Progenitor cell of endocrine pancreas (in vitro differentiated cells): ENCODE results near the gene ANKRD33. TPM values are rescaled to one million over a fixed set of nuclear protein-coding genes. Genes with fewer than 3 reads are reported as not detected.

Experiments used
- DNase-seq: peaks from one replicate; pipeline ENCODE4 v3.0.0; 2021; ENCODE audit warnings: low spot score; ENCODE audit not compliant: unreplicated experiment
- H3K27ac Mint-ChIP-seq: 2 replicates; pipeline ENCODE4 v1.8.0; 2021; ENCODE audit warnings: mild to moderate bottlenecking, moderate library complexity, mixed read lengths
- H3K27me3 Mint-ChIP-seq: 2 replicates; pipeline ENCODE4 v1.8.0; 2021; ENCODE audit warnings: mixed read lengths
- H3K36me3 Mint-ChIP-seq: 2 replicates; pipeline ENCODE4 v1.8.0; 2022; ENCODE audit warnings: mixed read lengths; ENCODE audit not compliant: insufficient read depth
- H3K4me1 Mint-ChIP-seq: 2 replicates; pipeline ENCODE4 v1.8.0; 2021; ENCODE audit warnings: low read depth, mixed read lengths
- H3K4me3 Mint-ChIP-seq: 2 replicates; pipeline ENCODE4 v1.8.0; 2021; ENCODE audit warnings: low read depth, mild to moderate bottlenecking, moderate library complexity, mixed read lengths
- H3K9me3 Mint-ChIP-seq: 2 replicates; pipeline ENCODE4 v1.8.0; 2021; ENCODE audit warnings: low read depth, mixed read lengths
- CTCF ChIP-seq: fragments of 200-600 bp; sonication (generic); IDR thresholded peaks from one replicate; pipeline ENCODE4 v1.5.0; 2021; ENCODE audit warnings: antibody characterized with exemption, mild to moderate bottlenecking; ENCODE audit not compliant: unreplicated experiment
- total RNA-seq: library from RNA; stranded (reverse); gene quantifications from 2 replicates; pipeline ENCODE4 v1.2.1, GENCODE V29; 2021

Gene ANKRD33
- total RNA-seq, 1 donor from 2014 or later = 0.14 TPM

- Mint-ChIP-seq H3K27me3 (peaks cover 69% of the 10 kb centered on the region), H3K9me3 (no peaks in the 10 kb centered on the region), H3K4me1 (peaks cover 21% of the 10 kb centered on the region), H3K27ac (peak overlapping the region; percentile 39), H3K36me3 (no peaks in the 10 kb centered on the region), H3K4me3 (peak overlapping the region; percentile 47)
- TF ChIP-seq CTCF = no peak
- no peak for DNase-seq
Measured at GRCh38 chr12:51869931-51870330, 18.0 kb upstream of the ANKRD33 start.

GRCh38 chr12:51870504-51870903 lies 17.4 kb upstream of the ANKRD33 start:
- Mint-ChIP-seq H3K36me3 (no peaks in the 10 kb centered on the region), H3K27me3 (peaks cover 69% of the 10 kb centered on the region), H3K4me3 (peak overlapping the region; percentile 0), H3K9me3 (no peaks in the 10 kb centered on the region), H3K4me1 (peaks cover 19% of the 10 kb centered on the region), H3K27ac (peak overlapping the region; percentile 39)
- TF ChIP-seq CTCF = no peak
- no peak for DNase-seq

- no peaks in the 10 kb centered on the region for H3K9me3 Mint-ChIP-seq
- no peak for DNase-seq
- peaks cover 66% of the 10 kb centered on the region for H3K27me3 Mint-ChIP-seq
- H3K36me3 Mint-ChIP-seq = no peaks in the 10 kb centered on the region
- no peak overlapping the region for H3K4me3 Mint-ChIP-seq
- peaks cover 19% of the 10 kb centered on the region for H3K4me1 Mint-ChIP-seq
- no peak overlapping the region for H3K27ac Mint-ChIP-seq
- TF ChIP-seq CTCF = no peak
Measured at GRCh38 chr12:51871126-51871525, 16.8 kb upstream of the ANKRD33 start.

GRCh38 chr12:51871918-51872688 lies 15.8 kb upstream of the ANKRD33 start:
- no peak overlapping the region for H3K4me3 Mint-ChIP-seq
- no peak for DNase-seq
- H3K27ac Mint-ChIP-seq = no peak overlapping the region
- peaks cover 61% of the 10 kb centered on the region for H3K27me3 Mint-ChIP-seq
- TF ChIP-seq CTCF = no peak
- no peaks in the 10 kb centered on the region for H3K36me3 Mint-ChIP-seq
- peaks cover 17% of the 10 kb centered on the region for H3K4me1 Mint-ChIP-seq
- H3K9me3 Mint-ChIP-seq = no peaks in the 10 kb centered on the region

- no peak for DNase-seq
- Mint-ChIP-seq H3K36me3 (no peaks in the 10 kb centered on the region), H3K27ac (no peak overlapping the region), H3K4me1 (peaks cover 17% of the 10 kb centered on the region), H3K27me3 (peaks cover 56% of the 10 kb centered on the region), H3K9me3 (no peaks in the 10 kb centered on the region), H3K4me3 (no peak overlapping the region)
- TF ChIP-seq CTCF = no peak
Measured at GRCh38 chr12:51872689-51872981, 15.3 kb upstream of the ANKRD33 start.
